Measurements from ENCODE around the gene S100A1. TPM values are rescaled to one million over a fixed set of nuclear protein-coding genes. Genes with fewer than 3 reads are reported as not detected.
A peak's percentile ranks its signal among the peaks of the same experiment; 100 is the strongest.

The S100A1 gene
- total and polyA plus RNA-seq, 2 experiments from 2014 or later, result 1.3 to 2.7 TPM

- WGBS (ENCODE audit: low lambda C conversion rate, missing lambda C conversion rate), result 95% methylated on average over 2 of the region's 2 CpGs
- Histone ChIP-seq H3K27ac (no peak overlapping the region), H3K9me3 (ENCODE audit: low read depth) (no peaks in the 10 kb centered on the region), H3K4me2 (no peak overlapping the region), H3K4me1 (ENCODE audit: insufficient read depth) (peaks cover 19% of the 10 kb centered on the region), H3K36me3 (replicated peaks; ENCODE audit: insufficient read depth, low read depth) (no peaks in the 10 kb centered on the region), H3K9me2 (replicated peaks; ENCODE audit: insufficient read depth) (no peaks in the 10 kb centered on the region), H3K27me3 (peaks cover 8% of the 10 kb centered on the region), H2AFZ (no peak overlapping the region), H3K4me3 (no peak overlapping the region), H3K79me2 (peaks cover 21% of the 10 kb centered on the region), H4K20me1 (ENCODE audit: insufficient read depth, poor library complexity, severe bottlenecking) (no peaks in the 10 kb centered on the region)
- TF ChIP-seq EZH2phosphoT487 (IDR thresholded peaks at IDR 0.05; ENCODE audit: low read depth, severe bottlenecking, unreplicated experiment), result no peak
- TF ChIP-seq EZH2 (IDR thresholded peaks at IDR 0.05; ENCODE audit: borderline replicate concordance), result no peak
- TF ChIP-seq CTCF (IDR thresholded peaks at IDR 0.05; ENCODE audit: poor library complexity), result no peak
- no peak for DNase-seq (ENCODE audit: low spot score)
Observed at GRCh38 chr1:153673511-153673910, 45.3 kb downstream of the S100A1 start.

- no peaks in the 10 kb centered on the region for H3K79me2 ChIP-seq
- no peaks in the 10 kb centered on the region for H3K36me3 ChIP-seq (replicated peaks; ENCODE audit: insufficient read depth, low read depth)
- TF ChIP-seq CTCF (IDR thresholded peaks at IDR 0.05; ENCODE audit: poor library complexity), result peak; percentile 85
- no peak for TF ChIP-seq EZH2phosphoT487 (IDR thresholded peaks at IDR 0.05; ENCODE audit: low read depth, severe bottlenecking, unreplicated experiment)
- peak; percentile 24 for TF ChIP-seq EZH2 (IDR thresholded peaks at IDR 0.05; ENCODE audit: borderline replicate concordance)
- H3K4me2 ChIP-seq, result peak overlapping the region; percentile 99
- 7% methylated on average over 29 of the region's 29 CpGs for WGBS (ENCODE audit: low lambda C conversion rate, missing lambda C conversion rate)
- DNase-seq (ENCODE audit: low spot score), result peak; percentile 70
- H3K4me1 ChIP-seq (ENCODE audit: insufficient read depth), result peaks cover 17% of the 10 kb centered on the region
- H3K4me3 ChIP-seq, result peak overlapping the region; percentile 52
- H3K9me2 ChIP-seq (replicated peaks; ENCODE audit: insufficient read depth), result no peaks in the 10 kb centered on the region
- H3K27me3 ChIP-seq, result peaks cover 42% of the 10 kb centered on the region
- H2AFZ ChIP-seq, result peak overlapping the region; percentile 74
- H3K9me3 ChIP-seq (ENCODE audit: low read depth), result no peaks in the 10 kb centered on the region
- no peaks in the 10 kb centered on the region for H4K20me1 ChIP-seq (ENCODE audit: insufficient read depth, poor library complexity, severe bottlenecking)
- H3K27ac ChIP-seq, result no peak overlapping the region
Observed at GRCh38 chr1:153677718-153678518, 49.7 kb downstream of the S100A1 start.

GRCh38 chr1:153678519-153679336 is 50.5 kb downstream of the S100A1 start, which contains the start of gene NPR1:
Gene NPR1, plus strand, starts transcription at chr1:153678688. Its CDS starts 421 bp downstream, at chr1:153679109.
- TF ChIP-seq EZH2phosphoT487 (IDR thresholded peaks at IDR 0.05; ENCODE audit: low read depth, severe bottlenecking, unreplicated experiment) (no peak), EZH2 (IDR thresholded peaks at IDR 0.05; ENCODE audit: borderline replicate concordance) (no peak), CTCF (IDR thresholded peaks at IDR 0.05; ENCODE audit: poor library complexity) (no peak)
- WGBS (ENCODE audit: low lambda C conversion rate, missing lambda C conversion rate), result 1% methylated on average over 69 of the region's 78 CpGs
- H3K27ac ChIP-seq, result no peak within 1 kb of the TSS
- H2AFZ ChIP-seq, result peak within 1 kb of the TSS; percentile 74
- H3K9me2 ChIP-seq (replicated peaks; ENCODE audit: insufficient read depth), result no peaks in the 10 kb centered on the region
- peaks cover 42% of the 10 kb centered on the region for H3K27me3 ChIP-seq
- peak within 1 kb of the TSS; percentile 99 for H3K4me2 ChIP-seq
- H4K20me1 ChIP-seq (ENCODE audit: insufficient read depth, poor library complexity, severe bottlenecking), result no peaks in the 10 kb centered on the region
- peak within 1 kb of the TSS; percentile 52 for H3K4me3 ChIP-seq
- H3K9me3 ChIP-seq (ENCODE audit: low read depth), result no peaks in the 10 kb centered on the region
- H3K36me3 ChIP-seq (replicated peaks; ENCODE audit: insufficient read depth, low read depth), result no peaks in the 10 kb centered on the region
- peak; percentile 60 for DNase-seq (ENCODE audit: low spot score)
- peaks cover 17% of the 10 kb centered on the region for H3K4me1 ChIP-seq (ENCODE audit: insufficient read depth)
- no peaks in the 10 kb centered on the region for H3K79me2 ChIP-seq
